Thyroid gland (tissue), 4 donors: ENCODE results near the gene MTUS2. TPM values are rescaled to one million over a fixed set of nuclear protein-coding genes. Genes with fewer than 3 reads are reported as not detected.

Experiments
- DNase-seq, 2 donors: peaks; one replicate each; pipeline ENCODE4 v3.0.0-alpha.2; 2019
- H3K27ac ChIP-seq, 3 donors: fragments of 200-600 bp; sonication (generic); 1 replicate in 2 of 3; 2 replicates in 1 of 3; pipeline ENCODE4 v1.5.1; 2016 to 2019; ENCODE audit warnings: mild to moderate bottlenecking in 1 of 3, moderate library complexity in 1 of 3
- H3K27me3 ChIP-seq: fragments of 200-600 bp; sonication (generic); one replicate; pipeline ENCODE4 v1.5.1; 2019
- H3K36me3 ChIP-seq, 2 donors: fragments of 200-600 bp; sonication (generic); one replicate each; pipeline ENCODE4 v1.5.1; 2016 to 2019
- H3K4me1 ChIP-seq, 2 donors: fragments of 200-600 bp; sonication (generic); one replicate each; pipeline ENCODE4 v1.5.1; 2017 to 2019
- H3K4me3 ChIP-seq, 3 donors: fragments of 200-600 bp; sonication (generic); replicated peaks in 1 of 3; 1 replicate in 2 of 3; 2 replicates in 1 of 3; pipeline ENCODE4 v1.5.1; 2016; ENCODE audit warnings: mild to moderate bottlenecking in 1 of 3
- H3K9me3 ChIP-seq: fragments of 200-600 bp; sonication (generic); one replicate; pipeline ENCODE4 v1.5.1; 2017
- CTCF ChIP-seq, 6 experiments: fragments of 200-600 bp in 3 of 6; fragments of 450-650 bp in 3 of 6; sonication (generic) in 3 of 6; IDR thresholded peaks; one replicate each; pipeline ENCODE4 v1.5.1; 2016 to 2019; ENCODE audit warnings: antibody characterized with exemption in 6 of 6, mild to moderate bottlenecking in 2 of 6, inconsistent platforms in 1 of 6, moderate library complexity in 1 of 6
- POLR2A ChIP-seq, 2 donors: fragments of 450-650 bp; IDR thresholded peaks; one replicate each; pipeline ENCODE4 v1.6.1; 2017; ENCODE audit warnings: antibody characterized with exemption in 2 of 2, mild to moderate bottlenecking in 2 of 2, moderate library complexity in 1 of 2
- WGBS, 2 donors: methylation state at CpG; one replicate each; pipeline ENCODE4 v1.1.5; 2017; 5-methylcytosine and 5-hydroxymethylcytosine counted together
- intact Hi-C: fragments of 100-400 bp; cut with DNase I; formaldehyde crosslinking; loops from one replicate; pipeline ENCODE4 v1.15.1; 2023
- total RNA-seq, 4 donors: library from RNA; depleted of rRNA; stranded (reverse); fragments of >200 nt; gene quantifications; one replicate each; pipeline ENCODE4 v1.2.3, GENCODE V29; 2016

MTUS2 gene
- total RNA-seq, 4 donors from 2014 or later, result 0.98 to 1.5 (median 1.1) TPM

GRCh38 chr13:29081036-29081435, 260.9 kb downstream of the MTUS2 start:
- no peaks in the 10 kb centered on the region for H3K27me3 ChIP-seq
- no peaks in the 10 kb centered on the region for H3K9me3 ChIP-seq
- no peak for TF ChIP-seq POLR2A (IDR thresholded peaks at IDR 0.05)
- peak in 1 of 6 experiments; percentile 6 for TF ChIP-seq CTCF (IDR thresholded peaks at IDR 0.05)
- H3K27ac ChIP-seq, result no peak overlapping the region
- no peaks in the 10 kb centered on the region for H3K36me3 ChIP-seq
- WGBS, 2 donors, result 77 to 80% methylated on average over 1 of the region's 1 CpG
- H3K4me1 ChIP-seq, result no peaks in the 10 kb centered on the region
- intact Hi-C loops, result no loop called here
- H3K4me3 ChIP-seq, result no peak overlapping the region
- no peak for DNase-seq

GRCh38 chr13:29081697-29082440, 261.7 kb downstream of the MTUS2 start:
- Histone ChIP-seq H3K9me3 (no peaks in the 10 kb centered on the region), H3K36me3 (no peaks in the 10 kb centered on the region), H3K4me3 (no peak overlapping the region), H3K4me1 (no peaks in the 10 kb centered on the region), H3K27ac (no peak overlapping the region), H3K27me3 (no peaks in the 10 kb centered on the region)
- no peak for TF ChIP-seq CTCF (IDR thresholded peaks at IDR 0.05)
- no peak for TF ChIP-seq POLR2A (IDR thresholded peaks at IDR 0.05)
- no peak for DNase-seq
- intact Hi-C loops, result no loop called here
- WGBS, 2 donors, result 80 to 83% methylated on average over 7 of the region's 7 CpGs

GRCh38 chr13:29099781-29100406, 279.8 kb downstream of the MTUS2 start:
- H3K27ac ChIP-seq, result no peak overlapping the region
- no peaks in the 10 kb centered on the region for H3K4me1 ChIP-seq
- DNase-seq, result no peak
- no peaks in the 10 kb centered on the region for H3K36me3 ChIP-seq
- intact Hi-C loops, result no loop called here
- no peaks in the 10 kb centered on the region for H3K9me3 ChIP-seq
- 47 to 76% methylated on average over 2 of the region's 2 CpGs for WGBS, 2 donors
- no peak for TF ChIP-seq CTCF (IDR thresholded peaks at IDR 0.05)
- TF ChIP-seq POLR2A (IDR thresholded peaks at IDR 0.05), result no peak
- no peak overlapping the region for H3K4me3 ChIP-seq
- H3K27me3 ChIP-seq, result no peaks in the 10 kb centered on the region

GRCh38 chr13:29100758-29101157, 280.6 kb downstream of the MTUS2 start:
- Histone ChIP-seq H3K4me1 (no peaks in the 10 kb centered on the region), H3K4me3 (no peak overlapping the region), H3K36me3 (no peaks in the 10 kb centered on the region), H3K27me3 (no peaks in the 10 kb centered on the region), H3K9me3 (no peaks in the 10 kb centered on the region), H3K27ac (no peak overlapping the region)
- intact Hi-C loops, result no loop called here
- TF ChIP-seq CTCF (IDR thresholded peaks at IDR 0.05) (no peak), POLR2A (IDR thresholded peaks at IDR 0.05) (no peak)
- 92 to 94% methylated on average over 15 of the region's 15 CpGs for WGBS, 2 donors
- DNase-seq, result no peak

- Histone ChIP-seq H3K27ac (no peak overlapping the region), H3K4me1 (no peaks in the 10 kb centered on the region), H3K27me3 (no peaks in the 10 kb centered on the region), H3K4me3 (no peak overlapping the region), H3K36me3 (no peaks in the 10 kb centered on the region), H3K9me3 (no peaks in the 10 kb centered on the region)
- TF ChIP-seq POLR2A (IDR thresholded peaks at IDR 0.05), result no peak
- TF ChIP-seq CTCF (IDR thresholded peaks at IDR 0.05), result no peak
- no peak for DNase-seq
- WGBS, 2 donors, result 40 to 79% methylated on average over 2 of the region's 2 CpGs
- intact Hi-C loops, result no loop called here
These were observed 281.3 kb downstream of the MTUS2 start for GRCh38 chr13:29101409-29101808.
